GM21825 (cell line): ENCODE data around the gene MAP3K7.
A peak's percentile ranks its signal among the peaks of the same experiment; 100 is the strongest.
"Not testable (repeated sequence)": the region's sequence is repeated elsewhere in the genome, so short reads cannot be mapped to it uniquely, and the experiment has no call there.

Experiments
- ATAC-seq: cut with Tn5 transposase; IDR thresholded peaks from one replicate; pipeline ENCODE4 v1.9.1; 2021; ENCODE audit warnings: mild to moderate bottlenecking, moderate library complexity; ENCODE audit not compliant: unreplicated experiment

MAP3K7 gene

GRCh38 chr6:90578894-90579549 is 7.8 kb downstream of the MAP3K7 start:
- ATAC-seq = no peak

GRCh38 chr6:90575267-90575666 is 11.6 kb downstream of the MAP3K7 start:
- ATAC-seq = no peak

- ATAC-seq = no peak
Measured at GRCh38 chr6:90574610-90575009, 12.3 kb downstream of the MAP3K7 start.

GRCh38 chr6:90573624-90574023 is 13.2 kb downstream of the MAP3K7 start:
- no peak for ATAC-seq

GRCh38 chr6:90572856-90573255 is 14.0 kb downstream of the MAP3K7 start:
- ATAC-seq = no peak

- no peak for ATAC-seq
Measured at GRCh38 chr6:90569223-90569622, 17.6 kb downstream of the MAP3K7 start.

GRCh38 chr6:90567682-90568081 is 19.2 kb downstream of the MAP3K7 start:
- ATAC-seq = not testable (repeated sequence)

- not testable (repeated sequence) for ATAC-seq
Measured at GRCh38 chr6:90562341-90562740, 24.5 kb downstream of the MAP3K7 start.

- no peak for ATAC-seq
Measured at GRCh38 chr6:90559931-90560330, 26.9 kb downstream of the MAP3K7 start.

- ATAC-seq = no peak
Measured at GRCh38 chr6:90557006-90557405, 29.9 kb downstream of the MAP3K7 start.

GRCh38 chr6:90547991-90548390 is 38.9 kb downstream of the MAP3K7 start:
- no peak for ATAC-seq

GRCh38 chr6:90547079-90547478 is 39.8 kb downstream of the MAP3K7 start:
- ATAC-seq = no peak

GRCh38 chr6:90545448-90545847 is 41.4 kb downstream of the MAP3K7 start:
- ATAC-seq = no peak

GRCh38 chr6:90544741-90545140 is 42.1 kb downstream of the MAP3K7 start:
- ATAC-seq = no peak

- no peak for ATAC-seq
Measured at GRCh38 chr6:90544081-90544480, 42.8 kb downstream of the MAP3K7 start.

GRCh38 chr6:90541221-90541620 is 45.7 kb downstream of the MAP3K7 start:
- no peak for ATAC-seq

GRCh38 chr6:90538278-90539046 is 48.4 kb downstream of the MAP3K7 start:
- ATAC-seq = no peak

- peak; percentile 62 for ATAC-seq
Measured at GRCh38 chr6:90537723-90538258, 49.1 kb downstream of the MAP3K7 start.

- no peak for ATAC-seq
Measured at GRCh38 chr6:90537027-90537426, 49.8 kb downstream of the MAP3K7 start.

GRCh38 chr6:90536520-90536919 is 50.4 kb downstream of the MAP3K7 start:
- no peak for ATAC-seq

- no peak for ATAC-seq
Measured at GRCh38 chr6:90534337-90535025, 52.4 kb downstream of the MAP3K7 start.
